Esophagus squamous epithelium (tissue), 4 donors: ENCODE results near the gene ZNF80.

Experiments
- CTCF ChIP-seq, 6 experiments: fragments of 450-650 bp in 4 of 6; fragments of 200-600 bp in 2 of 6; sonication (generic) in 2 of 6; IDR thresholded peaks; one replicate each; pipeline ENCODE4 v1.5.1; 2016 to 2019; ENCODE audit warnings: antibody characterized with exemption in 6 of 6, mild to moderate bottlenecking in 4 of 6, moderate library complexity in 4 of 6
- POLR2A ChIP-seq, 4 donors: fragments of 450-650 bp; IDR thresholded peaks; one replicate each; pipeline ENCODE4 v1.6.1; 2017; ENCODE audit warnings: antibody characterized with exemption in 4 of 4, mild to moderate bottlenecking in 4 of 4, moderate library complexity in 3 of 4

DNA sequence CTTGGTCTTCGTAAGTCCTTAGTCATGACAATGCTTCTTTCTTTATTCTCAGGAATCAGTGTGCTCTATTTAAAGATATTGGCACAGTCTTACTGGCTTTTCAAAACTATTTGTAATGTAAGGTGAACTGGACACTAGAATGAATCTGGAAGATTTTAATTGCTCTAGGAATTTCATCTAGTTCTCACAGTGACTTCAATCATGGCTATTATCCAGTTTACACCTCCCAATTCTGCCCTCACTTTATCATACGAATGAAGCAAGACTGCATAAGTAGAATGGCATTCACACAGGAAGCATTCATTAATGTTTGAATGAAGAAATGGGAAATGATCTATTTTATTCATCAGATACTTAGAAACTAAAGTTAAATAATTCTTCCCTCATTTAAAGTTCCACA is 31.8 kb downstream of the ZNF80 start:
- TF ChIP-seq POLR2A (IDR thresholded peaks at IDR 0.05) (no peak), CTCF (IDR thresholded peaks at IDR 0.05) (no peak)
